T47D (cell line): ENCODE data around the gene MLLT3.
A peak's percentile ranks its signal among the peaks of the same experiment; 100 is the strongest.
"Not testable (repeated sequence)": the region's sequence is repeated elsewhere in the genome, so short reads cannot be mapped to it uniquely, and the experiment has no call there.

Experiments used
- DNase-seq, 2 experiments: peaks; one replicate each; pipeline versions ENCODE4 v3.0.0 to v3.0.0-alpha.2; 2011 to 2012; ENCODE audit warnings: low read depth in 1 of 2, low spot score in 1 of 2
- JUND ChIP-seq: IDR thresholded peaks from 2 replicates; pipeline ENCODE4 v1.6.1; 2012; ENCODE audit warnings: low read depth
- in situ Hi-C: cut with HindIII; loops from 2 replicates; pipeline ENCODE4 v1.10.0; 2016; ENCODE audit warnings: low sequenced_read_pairs, low pct_unique_long_range_greater_than_20kb

Gene MLLT3

DNA sequence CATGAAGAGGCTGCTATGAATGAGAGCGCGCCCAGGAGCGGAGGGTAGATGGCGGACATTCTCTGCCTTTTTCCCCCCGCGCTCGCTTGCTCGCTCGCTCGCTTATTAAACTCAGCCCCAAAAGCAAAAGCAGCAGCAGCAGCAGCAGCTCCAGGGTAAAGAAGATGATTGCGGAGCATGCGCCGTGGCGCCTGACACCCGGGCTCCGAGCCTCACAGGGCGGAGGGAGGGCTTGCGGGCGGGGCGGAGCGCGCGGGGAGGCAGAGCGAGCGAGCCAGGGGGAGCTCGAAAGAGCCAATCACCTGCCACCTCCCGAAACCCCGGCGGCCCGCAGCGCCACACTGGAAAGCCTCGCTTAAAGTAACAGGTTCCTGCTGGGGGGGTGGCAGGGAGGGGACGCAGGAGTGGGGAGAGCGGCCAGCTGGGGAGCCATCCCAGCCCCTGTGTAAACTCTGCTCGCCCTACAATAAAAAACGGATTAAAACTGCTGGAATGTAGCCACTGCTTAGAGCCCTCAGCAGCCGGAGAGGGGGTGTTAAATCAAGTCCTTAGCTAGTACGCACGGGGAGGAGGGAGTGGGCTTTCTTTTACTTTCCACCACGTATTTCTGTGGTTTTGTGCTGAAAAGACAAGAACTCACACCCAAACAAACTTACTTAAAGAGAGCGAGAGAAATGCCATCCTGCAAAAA is at the start of gene MLLT3:
Gene MLLT3, minus strand, starts transcription at position 170 of the 691 bp plus-strand sequence.
- in situ Hi-C loops: no loop called here
- DNase-seq: peak; percentile 85 to 94
- TF ChIP-seq JUND: no peak

DNA sequence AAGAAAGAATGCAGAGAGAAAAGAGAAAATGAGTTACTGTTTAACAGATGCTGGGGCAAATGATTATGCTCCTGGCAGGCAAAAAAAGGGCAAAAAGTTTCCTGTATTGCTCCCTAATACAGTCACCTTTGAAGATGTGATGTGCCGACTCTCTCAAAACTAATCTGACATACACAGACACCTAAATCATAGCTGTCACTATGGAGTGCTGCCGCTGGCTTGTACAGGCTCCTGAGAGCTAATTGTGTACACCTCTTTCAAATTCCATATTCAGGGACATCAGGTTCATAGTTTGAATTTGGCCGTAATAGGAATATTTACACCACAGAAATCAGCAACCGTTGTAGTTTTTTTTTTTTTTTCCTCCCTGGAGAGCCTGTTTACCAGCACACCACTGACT is 49.3 kb upstream of the MLLT3 start:
- in situ Hi-C loops: no loop called here
- DNase-seq: no peak
- TF ChIP-seq JUND: no peak

DNA sequence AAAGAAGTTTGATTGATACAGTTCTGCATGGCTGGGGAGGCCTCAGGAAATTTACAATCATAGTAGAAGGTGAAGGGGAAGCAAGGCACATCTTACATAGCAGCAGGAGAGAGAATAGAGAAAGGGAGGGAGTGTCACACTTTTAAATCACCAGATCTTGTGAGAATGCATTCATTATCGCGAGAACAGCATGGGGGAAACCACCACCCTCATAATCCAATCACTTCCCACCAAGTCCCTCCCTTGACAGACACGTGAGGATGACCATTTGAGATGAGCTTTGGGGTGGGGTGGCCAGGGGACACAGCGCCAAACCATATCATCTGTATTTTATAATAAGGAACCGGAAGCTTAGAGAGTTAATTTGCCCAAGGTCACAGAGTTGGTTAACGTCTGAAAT is 48.1 kb upstream of the MLLT3 start:
- no peak for TF ChIP-seq JUND
- in situ Hi-C loops: no loop called here
- no peak for DNase-seq

DNA sequence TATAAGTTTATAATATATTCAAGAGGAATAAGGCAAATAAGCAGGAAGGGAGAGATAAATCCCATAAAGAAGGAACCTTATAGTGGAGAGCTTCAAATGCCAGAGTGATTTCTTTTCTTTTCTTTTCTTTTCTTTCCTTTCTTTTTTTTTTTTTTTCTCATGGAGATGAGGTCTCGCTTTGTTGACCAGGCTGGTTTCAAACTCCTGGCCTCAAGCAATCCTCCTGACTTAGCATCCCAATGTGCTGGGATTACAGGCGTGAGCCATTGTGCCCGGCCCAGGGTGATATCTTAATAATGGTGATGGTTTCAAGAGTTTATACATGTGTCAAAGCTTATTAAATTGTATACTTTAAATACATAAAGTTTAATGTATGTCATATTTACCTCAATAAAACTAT is 42.2 kb upstream of the MLLT3 start:
- in situ Hi-C loops: no loop called here
- DNase-seq: no peak

DNA sequence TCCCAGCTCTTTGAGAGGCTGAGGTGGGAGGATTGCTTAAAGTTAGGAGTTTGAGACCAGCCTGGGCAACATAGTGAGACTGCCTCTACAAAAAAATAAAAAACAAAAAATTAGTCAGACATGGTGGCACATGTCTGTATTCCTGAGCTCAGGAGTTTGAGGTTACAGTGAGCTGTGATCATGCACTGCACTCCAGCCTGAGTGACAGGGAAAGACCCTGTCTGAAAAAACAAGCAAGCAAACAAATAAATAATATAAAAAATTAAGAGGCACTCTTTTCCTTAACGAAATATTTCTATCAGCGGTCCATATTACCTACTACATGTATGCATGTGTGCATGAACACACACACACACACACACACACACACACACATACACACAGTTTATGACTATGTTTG is 40.8 kb upstream of the MLLT3 start:
- DNase-seq: no peak
- in situ Hi-C loops: no loop called here
- no peak for TF ChIP-seq JUND

More for the DNA sequence above, 42.2 kb upstream of the MLLT3 start:
- TF ChIP-seq JUND: no peak

DNA sequence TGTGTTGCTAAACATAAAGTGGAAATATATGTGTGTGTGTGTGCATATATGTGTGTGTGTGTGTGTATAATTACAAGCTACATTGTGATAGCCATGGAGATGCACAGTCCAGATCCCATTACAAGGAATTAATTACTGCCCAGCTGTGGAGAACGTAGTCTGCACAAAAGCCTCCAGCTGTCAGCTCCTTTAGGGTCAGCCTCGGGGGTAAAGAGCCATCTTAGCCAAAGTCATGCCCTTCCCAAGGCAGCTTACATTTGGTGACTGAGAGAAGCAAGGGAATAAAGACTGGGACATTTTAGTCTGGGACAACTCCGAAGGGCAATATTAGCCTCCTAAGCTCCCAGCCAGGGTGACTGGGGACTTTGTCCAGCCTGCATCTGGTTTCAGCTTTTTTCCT is 39.9 kb upstream of the MLLT3 start:
- in situ Hi-C loops: no loop called here
- no peak for TF ChIP-seq JUND
- no peak for DNase-seq

DNA sequence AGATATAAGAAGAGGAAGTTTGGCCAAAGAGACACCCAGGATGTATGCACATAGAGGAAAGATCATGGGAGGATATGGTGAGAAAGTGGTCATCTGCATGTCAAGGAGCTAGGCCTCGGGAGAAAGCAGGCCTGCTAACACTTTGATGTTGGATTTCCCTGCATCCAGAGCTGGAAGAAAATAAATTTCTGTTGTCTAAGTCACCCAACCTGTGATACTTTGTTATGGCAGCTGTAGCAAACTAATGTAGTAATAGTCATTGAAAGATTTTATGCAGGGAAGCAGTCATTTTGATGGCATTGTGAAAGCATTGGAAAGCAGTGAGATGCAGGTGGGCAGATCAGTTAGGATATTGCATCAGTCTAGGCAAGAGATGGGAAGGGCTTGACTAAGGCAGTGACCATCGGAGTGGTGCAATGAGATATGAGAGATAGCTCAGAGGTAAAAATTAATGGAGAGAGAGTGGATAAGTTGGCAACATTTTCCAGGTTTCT is 37.2 kb upstream of the MLLT3 start:
- in situ Hi-C loops: no loop called here
- no peak for DNase-seq
- no peak for TF ChIP-seq JUND

DNA sequence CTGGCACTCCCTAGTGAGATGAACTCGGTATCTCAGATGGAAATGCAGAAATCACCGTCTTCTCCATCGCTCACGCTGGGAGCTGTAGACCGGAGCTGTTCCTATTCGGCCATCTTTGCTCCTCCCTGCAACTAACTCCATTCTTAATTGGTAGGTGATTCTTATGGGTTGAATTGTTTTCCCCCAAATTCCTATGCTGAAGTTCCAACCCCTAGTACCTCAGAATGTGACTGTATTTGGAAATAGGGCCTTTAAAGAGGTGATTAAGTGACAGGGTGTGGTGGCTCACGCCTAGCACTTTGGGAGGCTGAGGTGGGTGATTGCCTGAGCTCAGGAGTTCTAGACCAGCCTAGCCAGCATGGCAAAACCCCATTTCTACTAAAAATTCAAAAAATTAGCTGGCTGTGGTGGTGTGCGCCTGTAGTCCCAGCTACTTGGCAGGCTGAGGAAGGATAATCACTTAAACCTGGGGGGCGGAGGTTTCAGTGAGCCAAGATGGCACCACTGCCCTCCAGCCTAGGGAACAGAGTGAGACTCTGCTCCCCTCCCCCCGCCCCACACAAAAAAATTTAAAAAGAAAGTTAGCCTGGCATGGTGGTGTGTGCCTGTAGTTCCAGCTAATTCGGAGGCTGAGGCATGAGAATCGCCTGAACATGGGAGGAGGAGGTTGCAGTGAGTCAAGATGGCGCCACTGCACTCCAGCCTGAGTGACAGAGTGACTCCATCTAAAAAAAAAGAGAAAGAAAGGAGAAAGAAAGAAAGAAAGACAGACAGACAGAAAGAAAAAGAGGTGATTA is 36.6 kb upstream of the MLLT3 start:
- in situ Hi-C loops: no loop called here
- no peak for TF ChIP-seq JUND
- DNase-seq: peak in 1 of 2 experiments; percentile 19

DNA sequence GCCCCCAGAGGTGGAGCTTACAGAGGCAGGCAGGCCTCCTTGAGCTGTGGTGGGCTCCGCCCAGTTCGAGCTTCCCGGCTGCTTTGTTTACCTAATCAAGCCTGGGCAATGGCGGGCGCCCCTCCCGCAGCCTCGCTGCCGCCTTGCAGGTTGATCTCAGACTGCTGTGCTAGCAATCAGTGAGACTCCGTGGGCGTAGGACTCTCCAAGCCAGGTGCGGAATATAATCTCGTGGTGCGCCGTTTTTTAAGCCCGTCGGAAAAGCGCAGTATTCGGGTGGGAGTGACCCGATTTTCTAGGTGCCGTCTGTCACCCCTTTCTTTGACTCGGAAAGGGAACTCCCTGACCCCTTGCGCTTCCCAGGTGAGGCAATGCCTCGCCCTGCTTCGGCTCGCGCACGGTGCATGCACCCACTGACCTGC is 36.0 kb upstream of the MLLT3 start:
- in situ Hi-C loops: not testable (repeated sequence)

DNA sequence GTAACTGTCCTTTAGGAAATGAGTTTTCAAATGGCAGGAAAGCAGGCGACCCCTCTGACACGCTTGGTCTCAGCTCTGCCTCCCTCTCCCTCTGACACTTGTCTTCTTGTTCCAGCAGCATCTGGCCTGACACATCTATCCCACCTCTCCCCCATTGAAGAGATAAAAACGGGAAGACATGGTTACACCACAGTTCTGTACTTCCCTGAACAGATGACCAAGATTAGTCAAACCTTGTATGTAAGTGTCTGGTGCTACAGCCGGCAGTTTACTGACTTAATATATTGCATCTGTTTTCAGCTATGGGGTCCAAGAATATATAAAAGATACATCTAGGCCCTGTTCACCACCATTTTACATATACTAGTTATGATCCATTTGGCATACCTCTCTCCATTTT is 29.6 kb upstream of the MLLT3 start:
- in situ Hi-C loops: no loop called here

More for the DNA sequence above, 36.0 kb upstream of the MLLT3 start:
- not testable (repeated sequence) for DNase-seq

DNA sequence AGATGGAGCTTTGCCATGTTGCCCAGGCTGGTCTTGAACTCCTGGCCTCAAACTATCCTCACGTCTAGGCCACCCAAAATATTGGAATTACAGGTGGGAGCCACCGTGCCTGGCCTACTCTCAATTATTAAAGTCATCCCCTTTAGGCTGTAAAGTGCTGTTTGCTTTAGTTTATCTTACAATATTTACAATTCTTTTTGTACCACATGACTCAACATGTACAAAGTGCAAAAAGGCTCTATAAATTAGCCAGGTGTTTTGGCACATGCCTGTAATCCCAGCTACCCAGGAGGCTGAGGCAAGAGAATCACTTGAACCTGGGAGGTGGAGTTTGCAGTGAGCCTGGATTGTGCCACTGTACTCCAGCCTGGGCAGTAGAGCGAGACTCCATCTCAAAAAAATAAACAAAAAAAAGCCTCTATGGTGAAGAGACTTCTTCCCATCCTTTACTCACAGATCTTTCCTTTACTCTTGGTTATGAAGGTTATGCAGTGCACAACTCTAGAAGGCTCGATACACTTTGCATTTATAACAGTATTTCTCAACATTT is 28.5 kb upstream of the MLLT3 start:
- no peak for TF ChIP-seq JUND
- DNase-seq: no peak

More for the DNA sequence above, 29.6 kb upstream of the MLLT3 start:
- DNase-seq: no peak
- no peak for TF ChIP-seq JUND

DNA sequence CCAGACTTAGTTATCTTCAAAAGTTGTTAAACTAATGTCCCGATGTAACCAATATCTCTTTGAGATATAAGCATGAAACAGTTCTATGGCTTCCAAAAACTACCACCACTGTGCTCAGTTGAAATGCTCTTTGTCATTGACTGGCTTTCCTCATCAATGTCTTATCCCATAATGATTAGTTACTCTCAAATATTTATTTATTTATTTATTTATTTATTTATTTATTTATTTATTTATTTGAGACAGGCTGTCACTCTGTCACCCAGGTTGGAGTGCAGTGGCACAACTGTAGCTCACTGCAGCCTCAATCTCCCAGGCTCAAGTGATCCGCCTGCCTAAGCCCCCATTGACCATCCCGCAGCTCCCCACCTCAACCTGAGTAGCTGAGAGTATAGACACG is 28.0 kb upstream of the MLLT3 start:
- DNase-seq: no peak
- no peak for TF ChIP-seq JUND
- in situ Hi-C loops: no loop called here

More for the DNA sequence above, 28.5 kb upstream of the MLLT3 start:
- in situ Hi-C loops: no loop called here

DNA sequence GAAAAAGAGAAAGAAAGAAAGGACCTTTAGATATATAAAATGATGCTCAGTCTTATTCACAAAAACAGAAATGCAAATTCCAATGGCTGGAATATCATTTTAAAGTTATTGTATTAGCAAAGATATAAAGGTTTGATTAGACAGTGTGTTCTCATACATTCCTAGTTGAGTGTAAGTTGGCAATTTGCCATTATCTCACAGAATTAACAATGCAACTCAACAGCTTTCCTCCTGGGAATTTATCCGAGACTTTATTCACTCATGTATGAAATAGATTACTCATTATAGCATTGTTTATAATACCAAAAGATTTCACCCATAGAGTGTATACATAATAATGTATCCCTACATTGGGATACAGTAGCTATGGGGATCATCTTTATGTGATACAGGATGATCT is 27.1 kb upstream of the MLLT3 start:
- in situ Hi-C loops: no loop called here
- no peak for DNase-seq
- TF ChIP-seq JUND: no peak

DNA sequence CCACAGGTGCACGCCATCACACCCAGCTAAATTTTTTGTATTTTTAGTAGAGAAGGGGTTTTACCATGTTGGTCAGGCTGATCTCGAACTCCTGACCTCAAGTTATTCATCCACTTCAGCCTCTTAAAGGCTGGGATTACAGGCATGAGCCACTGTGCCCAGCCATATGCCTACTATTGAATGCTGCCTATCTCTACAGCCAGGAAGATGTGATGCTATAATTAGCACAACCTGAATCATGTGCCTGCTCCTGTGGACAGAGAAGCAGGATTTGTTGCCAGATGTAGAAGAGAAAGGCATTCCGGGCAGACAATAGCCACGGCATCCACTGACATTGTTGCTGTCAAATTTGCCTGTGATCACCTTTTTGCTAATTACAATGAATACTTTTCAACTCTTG is 24.4 kb upstream of the MLLT3 start:
- in situ Hi-C loops: no loop called here
- DNase-seq: no peak
- TF ChIP-seq JUND: no peak
